Activated T-cell treated with anti-CD3 and anti-CD28 coated beads for 4 hours (primary cell): Measurements from ENCODE around the gene EFCAB13.
"Not testable (repeated sequence)": the region's sequence is repeated elsewhere in the genome, so short reads cannot be mapped to it uniquely, and the experiment has no call there.

Experiments used
- DNase-seq: peaks from one replicate; pipeline ENCODE4 v3.0.0-alpha.2; 2020

Gene EFCAB13

GRCh38 chr17:47432240-47432639, 108.5 kb downstream of the EFCAB13 start:
- not testable (repeated sequence) for DNase-seq

GRCh38 chr17:47465165-47465564, 141.4 kb downstream of the EFCAB13 start:
- no peak for DNase-seq

GRCh38 chr17:47466976-47467375, 143.2 kb downstream of the EFCAB13 start:
- not testable (repeated sequence) for DNase-seq

- DNase-seq: no peak
These were observed 147.1 kb downstream of the EFCAB13 start for GRCh38 chr17:47470836-47471235.

- DNase-seq: not testable (repeated sequence)
These were observed 148.3 kb downstream of the EFCAB13 start for GRCh38 chr17:47472073-47472472.
